GM21381 (cell line): Measurements from ENCODE around the gene UXT.
"Not testable (repeated sequence)": the region's sequence is repeated elsewhere in the genome, so short reads cannot be mapped to it uniquely, and the experiment has no call there.

ENCODE experiments used
- ATAC-seq: cut with Tn5 transposase; IDR thresholded peaks from one replicate; pipeline ENCODE4 v1.9.1; 2021; ENCODE audit warnings: mild to moderate bottlenecking, moderate library complexity; ENCODE audit not compliant: unreplicated experiment

Gene UXT

GRCh38 chrX:47618923-47619485 is 40.0 kb downstream of the UXT start:
- no peak for ATAC-seq

GRCh38 chrX:47614618-47615017 is 44.4 kb downstream of the UXT start:
- no peak for ATAC-seq

- ATAC-seq, result no peak
These were observed 45.9 kb downstream of the UXT start for GRCh38 chrX:47613082-47613481.

GRCh38 chrX:47612418-47612817 is 46.6 kb downstream of the UXT start:
- no peak for ATAC-seq

- ATAC-seq, result no peak
These were observed 47.1 kb downstream of the UXT start for GRCh38 chrX:47611926-47612325.

- no peak for ATAC-seq
These were observed 47.5 kb downstream of the UXT start for GRCh38 chrX:47611489-47611888.

- no peak for ATAC-seq
These were observed 48.5 kb downstream of the UXT start for GRCh38 chrX:47610511-47610910.

- ATAC-seq, result no peak
These were observed 50.7 kb downstream of the UXT start for GRCh38 chrX:47608130-47608810.

- ATAC-seq, result no peak
These were observed 51.9 kb downstream of the UXT start for GRCh38 chrX:47607091-47607490.

- no peak for ATAC-seq
These were observed 54.0 kb downstream of the UXT start for GRCh38 chrX:47605024-47605423.

GRCh38 chrX:47603125-47603524 is 55.9 kb downstream of the UXT start:
- not testable (repeated sequence) for ATAC-seq
